ENCODE data around the gene ALX4.

Gene ALX4

DNA sequence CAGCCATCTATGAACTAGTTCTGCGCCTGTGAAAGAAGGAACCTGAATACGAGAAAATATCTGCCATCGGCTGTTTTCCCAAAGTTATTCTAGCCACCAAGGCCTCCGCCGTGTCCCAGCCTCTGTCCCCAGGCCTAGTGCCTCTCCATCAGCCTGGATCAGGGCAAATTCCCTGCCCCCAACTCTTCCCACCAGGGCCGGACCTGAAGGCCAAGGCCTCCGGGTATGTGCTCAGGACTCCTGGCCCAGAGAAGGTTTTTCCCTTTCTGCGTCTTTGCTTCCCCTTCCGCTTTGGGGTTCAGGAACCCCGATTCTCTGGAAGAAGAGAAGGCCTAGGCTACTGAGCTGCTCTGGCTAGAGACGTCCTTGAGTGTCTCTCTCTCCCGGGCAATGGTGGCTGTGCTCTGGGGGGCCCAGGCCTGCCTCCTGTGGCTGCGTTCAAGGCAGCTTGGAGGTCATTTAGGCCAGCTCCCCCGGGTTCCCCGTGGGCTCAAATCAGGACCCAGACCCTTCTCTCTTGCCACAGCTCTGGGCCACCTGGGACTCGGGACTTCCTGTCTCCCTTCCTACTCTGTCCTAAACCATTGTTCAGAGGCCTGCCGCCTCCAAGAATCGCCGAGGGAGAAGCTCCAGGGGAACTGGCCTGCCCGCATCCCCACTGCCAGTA is 1.6 kb downstream of the ALX4 start:
- no peaks in the 10 kb centered on the region for H3K36me3 ChIP-seq (ENCODE audit: insufficient read depth, low read length)
- H3K9me3 ChIP-seq (ENCODE audit: insufficient read depth, low read depth, low read length): no peaks in the 10 kb centered on the region
- no peak overlapping the region for H3K4me2 ChIP-seq (ENCODE audit: low read depth, low read length, poor library complexity, severe bottlenecking)
- no peak overlapping the region for H3K4me3 ChIP-seq (ENCODE audit: low read length, poor library complexity, severe bottlenecking)
- no peak for TF ChIP-seq EZH2phosphoT487 (IDR thresholded peaks at IDR 0.05; ENCODE audit: borderline replicate concordance)
- TF ChIP-seq, protein P1, sequence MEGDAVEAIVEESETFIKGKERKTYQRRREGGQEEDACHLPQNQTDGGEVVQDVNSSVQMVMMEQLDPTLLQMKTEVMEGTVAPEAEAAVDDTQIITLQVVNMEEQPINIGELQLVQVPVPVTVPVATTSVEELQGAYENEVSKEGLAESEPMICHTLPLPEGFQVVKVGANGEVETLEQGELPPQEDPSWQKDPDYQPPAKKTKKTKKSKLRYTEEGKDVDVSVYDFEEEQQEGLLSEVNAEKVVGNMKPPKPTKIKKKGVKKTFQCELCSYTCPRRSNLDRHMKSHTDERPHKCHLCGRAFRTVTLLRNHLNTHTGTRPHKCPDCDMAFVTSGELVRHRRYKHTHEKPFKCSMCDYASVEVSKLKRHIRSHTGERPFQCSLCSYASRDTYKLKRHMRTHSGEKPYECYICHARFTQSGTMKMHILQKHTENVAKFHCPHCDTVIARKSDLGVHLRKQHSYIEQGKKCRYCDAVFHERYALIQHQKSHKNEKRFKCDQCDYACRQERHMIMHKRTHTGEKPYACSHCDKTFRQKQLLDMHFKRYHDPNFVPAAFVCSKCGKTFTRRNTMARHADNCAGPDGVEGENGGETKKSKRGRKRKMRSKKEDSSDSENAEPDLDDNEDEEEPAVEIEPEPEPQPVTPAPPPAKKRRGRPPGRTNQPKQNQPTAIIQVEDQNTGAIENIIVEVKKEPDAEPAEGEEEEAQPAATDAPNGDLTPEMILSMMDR (conservative IDR thresholded peaks at IDR 0.05; ENCODE audit: low read length): no peak
- no peaks in the 10 kb centered on the region for H4K20me1 ChIP-seq (ENCODE audit: insufficient read depth, low read length, poor library complexity, severe bottlenecking)
- H3K27me3 ChIP-seq (ENCODE audit: insufficient read depth, low read length, poor library complexity, severe bottlenecking): no peaks in the 10 kb centered on the region
- H3F3A ChIP-seq (ENCODE audit: low read depth): no peaks in the 10 kb centered on the region
- no peaks in the 10 kb centered on the region for H3K9me2 ChIP-seq (replicated peaks; ENCODE audit: low read depth, low read length)
- no peaks in the 10 kb centered on the region for H3K4me1 ChIP-seq (ENCODE audit: insufficient read depth, low read length, poor library complexity, severe bottlenecking)
- no peaks in the 10 kb centered on the region for H3K79me2 ChIP-seq (ENCODE audit: insufficient read depth, low read length)
- H3K9ac ChIP-seq (ENCODE audit: low read depth, low read length, poor library complexity, severe bottlenecking): no peak overlapping the region
- no peak overlapping the region for H2AFZ ChIP-seq (ENCODE audit: low read length)

DNA sequence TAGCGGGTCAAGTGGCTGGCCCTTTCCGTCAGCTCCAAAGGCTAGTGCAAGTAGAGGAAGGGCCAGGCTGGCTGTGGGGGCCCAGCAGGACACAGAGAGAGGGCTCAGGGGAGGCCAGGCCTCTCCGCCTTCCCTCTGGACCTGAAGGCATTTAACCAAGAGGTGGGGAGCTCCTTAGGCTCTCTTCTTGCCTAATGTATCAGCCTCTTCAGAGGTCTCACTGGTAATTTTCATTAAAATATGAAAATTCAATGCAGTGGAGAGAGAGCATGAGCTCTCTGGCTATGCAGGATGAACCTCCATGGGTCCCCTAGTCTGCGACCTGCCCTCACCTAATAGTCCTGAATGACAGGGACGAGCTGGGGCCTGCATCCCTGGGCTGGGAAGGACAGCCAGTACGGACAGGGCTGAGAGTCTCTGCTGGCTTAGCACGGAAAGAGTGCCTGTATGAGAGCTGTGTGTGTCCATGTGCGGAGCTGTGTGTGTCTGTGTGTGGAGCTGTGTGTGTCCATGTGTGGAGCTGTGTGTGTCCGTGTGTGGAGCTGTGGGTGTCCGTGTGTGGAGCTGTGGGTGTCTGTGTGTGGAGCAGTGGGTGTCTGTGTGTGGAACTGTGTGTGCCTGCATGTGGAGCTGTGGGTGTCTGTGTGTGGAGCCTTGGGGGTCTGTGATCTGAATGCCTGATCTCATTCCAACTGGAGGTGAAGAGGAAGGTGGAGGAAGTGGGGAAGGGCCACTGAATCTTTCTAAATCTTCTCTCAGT is 2.4 kb downstream of the ALX4 start:
- Histone ChIP-seq H3K4me3 (ENCODE audit: low read length, poor library complexity, severe bottlenecking) (no peak overlapping the region), H2AFZ (ENCODE audit: low read length) (no peak overlapping the region), H3K9me2 (replicated peaks; ENCODE audit: low read depth, low read length) (no peaks in the 10 kb centered on the region), H3K4me1 (ENCODE audit: insufficient read depth, low read length, poor library complexity, severe bottlenecking) (no peaks in the 10 kb centered on the region), H3K79me2 (ENCODE audit: insufficient read depth, low read length) (no peaks in the 10 kb centered on the region), H3K9ac (ENCODE audit: low read depth, low read length, poor library complexity, severe bottlenecking) (no peak overlapping the region), H3K9me3 (ENCODE audit: insufficient read depth, low read depth, low read length) (no peaks in the 10 kb centered on the region), H4K20me1 (ENCODE audit: insufficient read depth, low read length, poor library complexity, severe bottlenecking) (no peaks in the 10 kb centered on the region), H3K36me3 (ENCODE audit: insufficient read depth, low read length) (no peaks in the 10 kb centered on the region), H3F3A (ENCODE audit: low read depth) (no peaks in the 10 kb centered on the region), H3K4me2 (ENCODE audit: low read depth, low read length, poor library complexity, severe bottlenecking) (no peak overlapping the region), H3K27me3 (ENCODE audit: insufficient read depth, low read length, poor library complexity, severe bottlenecking) (no peaks in the 10 kb centered on the region)
- TF ChIP-seq EZH2phosphoT487 (IDR thresholded peaks at IDR 0.05; ENCODE audit: borderline replicate concordance): no peak
- TF ChIP-seq, protein P1 (conservative IDR thresholded peaks at IDR 0.05; ENCODE audit: low read length): no peak

DNA sequence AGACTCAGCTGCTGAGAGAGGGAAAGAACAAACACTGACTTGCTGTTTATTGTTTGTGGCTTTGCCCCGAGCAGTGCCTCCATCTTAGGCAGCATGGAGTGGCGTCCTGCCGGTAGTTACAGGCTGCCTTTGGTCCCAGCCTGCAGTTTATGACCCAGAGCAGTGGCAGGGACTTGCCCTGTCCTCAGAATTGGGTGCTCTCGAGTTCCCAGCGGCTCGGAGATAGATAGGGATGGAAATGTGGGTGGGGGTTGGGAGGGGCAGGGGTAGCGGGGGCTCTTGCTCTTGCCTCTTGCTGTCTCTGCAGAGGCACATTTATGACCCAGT is 3.1 kb downstream of the ALX4 start:
- Histone ChIP-seq H3K4me3 (ENCODE audit: low read length, poor library complexity, severe bottlenecking) (no peak overlapping the region), H4K20me1 (ENCODE audit: insufficient read depth, low read length, poor library complexity, severe bottlenecking) (no peaks in the 10 kb centered on the region), H3K27me3 (ENCODE audit: insufficient read depth, low read length, poor library complexity, severe bottlenecking) (no peaks in the 10 kb centered on the region), H3K4me2 (ENCODE audit: low read depth, low read length, poor library complexity, severe bottlenecking) (no peak overlapping the region), H3K4me1 (ENCODE audit: insufficient read depth, low read length, poor library complexity, severe bottlenecking) (no peaks in the 10 kb centered on the region), H3F3A (ENCODE audit: low read depth) (no peaks in the 10 kb centered on the region), H3K9me3 (ENCODE audit: insufficient read depth, low read depth, low read length) (no peaks in the 10 kb centered on the region), H3K9me2 (replicated peaks; ENCODE audit: low read depth, low read length) (no peaks in the 10 kb centered on the region), H3K79me2 (ENCODE audit: insufficient read depth, low read length) (no peaks in the 10 kb centered on the region), H2AFZ (ENCODE audit: low read length) (no peak overlapping the region), H3K36me3 (ENCODE audit: insufficient read depth, low read length) (no peaks in the 10 kb centered on the region), H3K9ac (ENCODE audit: low read depth, low read length, poor library complexity, severe bottlenecking) (no peak overlapping the region)
- no peak for TF ChIP-seq EZH2phosphoT487 (IDR thresholded peaks at IDR 0.05; ENCODE audit: borderline replicate concordance)
- TF ChIP-seq, protein P1 (conservative IDR thresholded peaks at IDR 0.05; ENCODE audit: low read length): no peak

Data from Loucy (cell line).